Activated T-helper 1 cell treated with Interleukin-2 at 50 U/mL for 16 hours (primary cell): ENCODE results near the gene AP4B1.
A peak's percentile ranks its signal among the peaks of the same experiment; 100 is the strongest.

Experiments used
- DNase-seq: peaks from one replicate; pipeline ENCODE4 v3.0.0-alpha.2; 2020; ENCODE audit warnings: low read depth

The AP4B1 gene

DNA sequence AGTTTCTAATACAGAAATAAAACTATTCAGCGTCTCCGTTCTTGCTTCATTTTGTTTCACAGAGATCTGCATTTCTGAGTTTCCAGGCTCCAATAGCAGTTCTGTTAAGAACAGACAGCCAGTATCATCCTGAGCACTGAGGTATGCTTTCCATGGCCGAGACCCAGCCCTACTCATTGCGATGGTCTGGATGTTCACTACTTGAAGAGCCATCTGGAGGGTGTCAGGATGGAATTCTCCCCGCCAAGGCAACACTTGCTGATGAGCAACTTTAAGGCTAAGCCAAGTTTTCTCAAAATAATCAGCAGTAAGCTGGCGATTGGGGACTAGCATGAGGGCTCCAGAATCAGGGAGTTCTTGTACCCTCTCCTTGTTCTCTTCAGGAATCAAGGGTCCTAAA is 9.5 kb downstream of the AP4B1 start:
- no peak for DNase-seq

DNA sequence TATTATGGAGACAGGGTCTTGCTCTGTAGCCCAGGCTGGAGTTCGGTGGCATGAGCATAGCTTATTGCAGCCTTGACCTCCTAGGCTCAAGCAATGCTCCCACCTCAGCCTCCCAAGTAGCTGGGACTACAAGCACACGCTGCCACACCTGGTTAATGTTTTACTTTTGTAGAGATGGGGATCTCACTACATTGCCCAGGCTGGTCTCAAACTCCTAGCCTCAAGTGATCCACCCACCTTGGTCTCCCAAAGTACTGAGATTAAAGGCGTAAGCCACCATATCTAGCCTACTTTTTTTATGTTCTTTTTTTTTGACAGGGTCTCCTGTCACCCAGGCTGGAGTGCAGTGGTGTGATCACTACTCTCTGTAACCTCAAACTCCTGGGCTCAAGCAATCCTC is 11.3 kb downstream of the AP4B1 start:
- no peak for DNase-seq

DNA sequence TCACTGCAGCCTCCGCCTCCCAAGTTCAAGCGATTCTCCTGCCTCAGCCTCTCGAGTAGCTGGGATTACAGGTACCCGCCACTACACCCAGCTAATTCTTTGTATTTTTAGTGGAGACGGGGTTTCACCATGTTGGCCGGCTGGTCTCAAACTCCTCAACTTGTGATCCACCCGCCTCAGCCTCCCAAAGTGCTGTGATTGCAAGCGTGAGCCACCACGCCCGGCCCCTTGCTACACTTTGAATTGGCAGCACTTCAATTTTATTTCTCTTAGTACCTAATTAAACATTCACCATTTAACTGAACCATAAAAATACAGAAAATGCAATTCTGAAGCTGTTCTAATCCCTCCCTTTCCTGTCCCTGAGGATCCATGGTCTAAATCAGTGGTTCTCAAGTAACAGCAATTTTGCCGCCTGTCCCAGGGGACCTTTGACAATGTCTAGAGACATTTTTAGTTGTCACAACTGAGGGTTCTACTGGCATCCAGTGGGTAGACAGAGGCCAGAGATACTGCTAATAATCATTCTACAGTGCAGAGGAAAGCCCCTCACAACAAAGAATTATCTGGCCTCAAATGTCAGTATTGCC is 12.9 kb downstream of the AP4B1 start:
- no peak for DNase-seq

DNA sequence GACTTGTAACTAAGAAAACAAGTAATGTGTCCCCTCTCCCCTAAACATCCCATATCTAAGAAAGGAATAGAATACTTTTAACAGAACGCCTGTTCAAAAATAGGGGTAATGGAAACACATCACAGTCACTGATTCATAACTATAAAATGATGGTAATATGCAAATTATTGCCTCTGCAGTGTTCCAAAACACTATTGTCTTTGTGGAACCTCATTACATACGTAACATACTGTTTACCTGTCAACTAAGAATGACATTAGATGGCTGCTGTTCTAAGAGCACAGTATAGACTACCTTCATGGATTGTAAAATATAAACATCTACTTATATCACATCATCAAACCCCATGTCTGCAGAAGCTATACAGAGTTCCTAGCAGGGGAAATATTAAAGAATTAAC is 13.8 kb downstream of the AP4B1 start:
- DNase-seq = no peak

DNA sequence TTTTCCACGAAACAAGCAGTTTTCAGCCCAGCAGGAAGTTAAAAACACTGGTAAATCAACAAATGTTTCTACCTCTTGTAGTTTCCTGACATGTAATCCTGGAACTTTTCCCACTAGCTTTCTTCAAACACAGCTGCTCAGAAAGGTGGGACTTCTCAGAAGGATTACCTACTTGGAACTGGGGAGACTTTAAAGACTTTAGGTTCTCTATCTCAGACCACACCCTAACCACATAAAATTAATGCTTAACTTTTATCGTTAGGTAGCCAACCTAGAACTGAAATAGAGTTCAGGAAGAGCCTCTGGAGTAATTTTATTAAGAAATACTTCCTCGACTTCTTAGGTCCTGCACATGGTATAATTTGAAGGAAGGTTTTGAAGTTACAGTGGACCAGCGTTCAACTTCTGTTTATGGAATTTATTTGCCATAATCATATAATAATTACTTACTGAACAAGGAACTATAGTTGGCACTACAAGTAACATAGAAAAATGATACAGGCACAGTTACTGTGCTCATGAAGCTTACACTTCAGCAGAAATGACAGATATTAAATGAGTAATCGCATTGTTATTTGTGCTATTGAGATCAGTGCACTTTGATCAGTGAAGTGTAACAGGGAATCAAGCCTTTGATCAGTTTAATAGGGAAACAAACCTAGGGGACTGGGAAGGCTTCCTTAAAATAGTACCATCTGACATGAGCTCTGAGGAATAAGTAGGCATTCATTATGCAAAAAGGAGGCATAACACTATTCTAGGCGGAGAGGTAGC is 17.0 kb downstream of the AP4B1 start, which contains the start of gene BCL2L15:
Gene BCL2L15, minus strand, starts transcription at position 180 of the 774 bp plus-strand sequence. CDS start 206 bp downstream, outside the sequence.
- DNase-seq = no peak

DNA sequence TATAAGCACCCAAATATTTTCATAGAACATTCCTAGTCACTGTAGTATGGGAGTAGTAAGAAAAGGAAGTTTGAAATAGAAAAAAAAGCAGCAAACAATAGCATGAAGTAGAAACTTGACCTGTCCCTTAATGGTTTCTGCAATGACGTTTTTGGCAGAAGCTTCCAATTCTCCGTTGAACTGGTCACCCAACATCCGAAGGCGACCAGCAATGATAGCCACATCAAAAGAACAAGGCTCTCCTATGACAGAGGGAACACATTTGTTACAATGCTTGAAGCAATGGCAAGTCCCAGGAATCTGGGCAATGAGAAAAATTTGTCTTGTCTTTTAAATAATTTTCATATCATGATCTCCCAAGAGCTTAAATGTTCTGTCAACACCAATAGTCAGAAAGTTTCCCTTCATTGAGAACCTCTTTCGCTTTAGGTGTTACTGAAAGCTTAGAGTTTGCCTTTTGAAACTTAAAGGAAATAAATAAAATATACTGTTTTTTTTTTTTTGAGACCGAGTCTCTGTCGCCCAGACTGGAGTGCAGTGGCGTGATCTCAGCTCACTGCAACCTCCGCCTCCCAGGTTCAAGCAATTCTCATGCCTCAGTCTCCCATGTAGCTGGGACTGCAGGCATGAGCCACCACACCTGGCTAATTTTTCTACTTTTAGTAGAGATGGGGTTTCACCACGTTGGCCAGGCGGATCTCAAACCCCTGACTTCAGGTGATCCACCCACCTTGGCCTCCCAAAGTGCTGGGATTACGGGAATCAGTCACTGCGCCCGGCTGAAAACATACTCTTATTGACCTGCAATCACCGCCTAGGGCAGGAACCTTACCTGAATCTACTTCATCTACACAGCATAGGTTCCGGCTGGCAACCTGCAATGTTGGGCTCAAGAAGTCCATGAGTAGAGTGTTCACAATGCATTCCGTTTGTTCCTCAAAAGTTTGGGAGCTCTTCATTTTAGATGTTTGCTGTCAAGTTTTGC is 17.9 kb downstream of the AP4B1 start:
- DNase-seq = no peak

DNA sequence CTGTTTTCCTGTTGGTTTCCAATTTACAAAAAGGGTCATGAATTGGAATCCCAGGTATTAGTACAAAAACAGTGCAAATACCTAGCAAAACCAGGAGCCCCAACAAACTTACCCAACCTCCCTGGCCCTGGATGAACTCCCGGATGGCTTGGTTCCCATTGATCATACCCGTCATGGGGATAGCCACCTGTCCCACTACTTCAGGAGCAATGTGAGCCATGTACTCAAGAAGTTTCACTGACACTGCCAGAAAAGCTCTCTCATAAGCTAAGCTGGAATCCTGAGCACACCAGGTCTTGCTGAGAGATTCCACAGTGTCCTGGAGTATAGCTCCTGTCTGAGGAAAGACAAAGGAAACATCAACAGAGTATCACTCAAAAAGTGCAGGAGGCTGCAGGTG is 22.9 kb downstream of the AP4B1 start:
- DNase-seq = no peak

DNA sequence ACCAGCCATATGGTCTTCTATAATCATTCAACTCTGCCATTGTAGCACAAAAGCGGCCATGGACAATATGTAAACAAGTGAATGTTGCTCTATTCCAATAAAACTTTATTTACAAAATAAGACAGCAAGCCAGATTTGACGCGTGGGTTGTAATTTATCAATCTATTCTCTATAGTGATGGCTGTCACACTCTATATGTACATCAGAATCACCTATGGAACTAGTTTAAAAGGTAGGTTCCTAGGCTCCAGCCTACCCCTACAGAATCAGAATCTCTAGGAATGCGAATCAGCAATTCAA is 24.9 kb downstream of the AP4B1 start:
- no peak for DNase-seq

DNA sequence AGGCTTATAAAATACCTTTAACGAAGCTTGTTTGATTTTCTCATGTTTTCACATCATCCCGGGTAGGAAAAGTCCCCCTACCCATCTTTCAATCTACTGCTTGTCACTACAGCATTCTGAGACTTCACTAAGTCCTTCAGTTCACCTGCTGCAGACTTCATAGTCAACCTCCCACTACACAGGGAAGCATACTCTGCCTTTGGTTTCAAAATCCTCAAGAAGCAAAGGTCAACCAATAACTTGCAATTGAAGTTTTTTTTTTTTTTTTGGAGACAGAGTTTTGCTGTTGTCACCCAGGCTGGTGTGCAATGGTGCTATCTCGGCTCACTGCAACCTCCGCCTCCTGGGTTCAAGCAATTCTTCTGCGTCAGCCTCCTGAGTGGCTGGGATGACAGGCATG is 28.4 kb downstream of the AP4B1 start:
- no peak for DNase-seq

DNA sequence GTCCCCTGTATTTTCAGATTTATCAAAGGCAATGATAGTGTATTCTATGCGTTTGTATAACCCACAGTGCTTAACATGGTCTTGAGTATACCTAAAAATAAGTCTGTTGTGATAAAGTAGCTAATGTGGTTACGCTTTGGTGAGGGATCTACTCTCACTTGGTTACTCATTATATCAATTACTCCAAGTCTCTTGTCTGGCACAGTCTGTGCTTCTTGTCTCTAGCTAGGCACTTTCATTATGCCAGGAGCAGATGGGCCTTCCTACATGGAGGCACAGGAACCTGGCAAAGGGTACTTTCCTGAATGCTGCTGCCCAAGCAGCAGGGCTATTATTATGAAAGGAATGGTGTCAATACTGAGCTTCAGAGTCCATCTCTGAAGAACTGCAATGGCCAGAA is 28.9 kb downstream of the AP4B1 start:
- no peak for DNase-seq

DNA sequence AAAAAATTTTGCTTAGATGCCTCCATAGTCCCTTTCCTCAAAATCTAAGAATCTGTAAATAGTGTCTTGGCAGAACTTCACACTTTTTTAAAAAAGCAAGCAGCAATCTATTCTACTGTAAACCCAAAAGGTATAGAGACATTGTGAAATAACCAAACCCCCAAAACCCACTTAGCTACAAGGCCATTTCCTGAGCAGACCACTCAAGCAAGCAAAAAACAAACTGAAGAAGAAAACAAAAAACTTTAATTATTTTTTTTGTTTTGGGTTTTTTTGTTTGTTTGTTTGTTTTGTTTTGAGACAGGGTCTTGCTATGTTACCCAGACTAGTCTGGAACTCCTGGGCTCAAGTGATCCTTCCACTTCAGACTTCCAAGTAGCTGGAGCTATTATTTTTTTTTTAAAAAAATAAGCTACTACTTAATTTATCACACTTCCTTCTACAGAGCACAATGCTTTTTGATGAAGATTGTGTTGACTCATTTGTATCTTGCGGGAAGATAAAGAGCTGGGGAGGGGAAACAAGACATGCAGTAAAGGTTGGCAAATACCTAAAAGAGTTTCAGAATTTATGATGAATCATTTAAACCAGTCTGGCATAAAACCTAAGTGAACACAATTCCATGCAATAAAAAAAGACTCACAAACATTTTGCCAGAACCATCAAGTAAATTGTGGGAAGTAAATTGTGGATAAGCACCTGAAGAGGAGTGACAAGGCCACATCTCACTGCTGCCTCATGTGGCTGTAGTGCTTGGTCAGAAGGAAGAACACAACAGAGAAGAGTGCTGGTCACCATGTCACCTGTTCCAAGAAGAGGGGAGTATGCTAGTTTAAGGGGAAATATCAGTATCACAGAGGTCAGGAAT is 30.4 kb downstream of the AP4B1 start:
- DNase-seq = no peak

DNA sequence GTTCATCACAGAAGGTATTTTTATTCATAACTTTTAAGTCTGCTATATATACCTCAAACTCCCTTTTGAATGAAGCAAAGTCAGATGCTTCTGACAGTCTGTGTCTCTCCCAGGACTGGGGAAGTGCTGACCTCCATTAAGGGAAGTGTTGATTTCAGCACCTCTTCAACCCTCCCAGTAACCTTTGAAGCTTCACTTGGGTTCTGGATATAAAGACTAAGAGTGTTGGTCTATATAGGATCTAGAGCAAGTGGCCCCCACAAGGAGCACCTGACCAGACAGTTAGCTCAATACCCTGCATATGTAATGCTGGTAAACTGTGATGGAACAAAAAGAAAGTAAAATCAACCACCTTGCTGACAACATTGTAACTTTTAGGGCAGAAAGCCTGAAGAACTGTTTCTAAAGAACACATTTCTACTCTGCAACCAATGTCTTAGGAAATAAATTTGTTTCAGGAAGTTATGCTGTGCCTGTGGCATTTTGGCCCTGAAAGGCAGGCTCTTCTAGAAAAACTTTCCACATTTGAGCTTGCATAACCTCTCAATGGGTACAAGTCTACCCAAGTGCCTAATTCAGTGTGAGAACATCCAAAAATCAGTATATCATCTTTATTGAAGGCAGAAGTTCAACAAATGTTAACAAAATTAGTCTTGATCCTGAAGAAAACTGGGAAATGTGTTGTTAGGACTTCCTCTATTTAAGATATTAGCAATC is 32.2 kb downstream of the AP4B1 start:
- no peak for DNase-seq

DNA sequence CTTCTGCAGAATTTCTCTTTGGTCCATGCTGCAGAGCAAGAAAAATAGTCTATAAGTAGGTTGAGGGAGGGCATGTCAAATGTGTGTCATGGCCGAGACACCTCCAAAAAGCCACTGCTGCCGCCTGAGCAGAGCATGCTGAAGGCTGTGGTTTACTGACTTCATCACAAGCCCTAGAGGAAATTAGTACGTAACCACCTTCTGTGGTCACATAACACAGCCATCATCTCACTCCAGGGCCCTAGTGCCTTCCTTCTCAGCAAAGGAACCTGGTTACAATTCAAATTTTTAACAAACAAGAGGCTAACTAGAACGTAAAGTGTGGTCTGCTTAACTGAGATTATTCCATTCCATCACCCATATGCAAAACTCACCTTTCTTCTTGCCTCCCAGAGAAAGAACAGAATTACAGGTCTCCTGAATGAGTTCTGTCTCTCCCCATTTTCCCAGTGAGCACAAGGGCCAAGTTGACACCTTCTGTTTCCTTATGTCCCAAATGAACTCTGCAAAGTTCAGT is 32.9 kb downstream of the AP4B1 start, which contains the start of gene PTPN22:
Gene PTPN22, minus strand, starts transcription at position 116 of the 517 bp plus-strand sequence.
- peak; percentile 69 for DNase-seq

DNA sequence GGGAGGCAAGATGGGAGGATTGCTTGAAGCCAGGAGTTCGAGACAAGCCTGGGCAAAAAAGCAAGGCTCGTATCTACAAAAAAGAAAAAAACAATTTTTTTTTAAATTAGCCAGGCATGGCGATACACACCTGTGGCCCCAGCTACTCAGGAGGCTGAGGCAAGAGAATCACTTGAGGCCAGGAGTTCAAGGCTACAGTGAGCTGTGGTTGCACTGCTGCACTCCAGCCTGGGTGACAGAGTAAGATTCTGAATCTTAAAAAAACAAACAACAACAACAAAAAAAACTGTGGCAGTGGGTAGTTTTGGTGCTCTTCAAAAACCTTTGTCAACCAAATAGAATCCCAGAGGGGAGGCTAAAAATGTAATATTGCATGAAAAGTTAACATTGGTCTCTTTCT is 33.8 kb downstream of the AP4B1 start:
- no peak for DNase-seq

DNA sequence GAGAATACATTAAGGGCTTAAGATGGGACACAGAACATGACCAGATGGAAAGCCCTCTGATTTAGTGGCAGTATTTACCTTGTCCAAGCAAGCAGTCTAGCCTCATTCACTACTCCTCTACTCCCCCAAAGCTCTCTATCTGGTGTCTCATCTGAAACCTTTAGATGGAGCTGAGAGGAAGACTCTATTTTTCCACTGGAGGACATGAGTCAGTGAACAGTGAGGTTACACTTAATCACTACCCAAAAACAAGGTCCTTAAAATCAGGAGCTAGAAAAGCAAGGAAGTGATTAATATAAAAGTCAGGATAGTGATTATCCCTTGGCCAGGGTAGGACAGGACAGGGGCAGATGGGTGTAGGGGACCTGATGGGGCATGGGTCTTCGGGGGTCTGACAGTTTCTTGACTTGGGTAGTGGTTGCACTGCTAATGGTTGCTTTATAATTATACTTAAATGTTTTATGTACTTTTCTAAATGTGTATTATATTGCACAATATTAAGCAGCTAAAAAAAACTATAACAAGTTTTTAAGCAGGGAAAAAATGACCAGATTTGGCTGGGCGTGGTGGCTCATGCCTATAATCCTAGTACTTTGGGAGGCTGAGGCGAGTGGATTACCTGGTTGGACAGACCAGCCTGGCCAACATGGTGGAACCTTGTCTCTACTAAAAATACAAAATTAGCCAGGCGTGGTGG is 36.1 kb downstream of the AP4B1 start:
- DNase-seq = no peak

DNA sequence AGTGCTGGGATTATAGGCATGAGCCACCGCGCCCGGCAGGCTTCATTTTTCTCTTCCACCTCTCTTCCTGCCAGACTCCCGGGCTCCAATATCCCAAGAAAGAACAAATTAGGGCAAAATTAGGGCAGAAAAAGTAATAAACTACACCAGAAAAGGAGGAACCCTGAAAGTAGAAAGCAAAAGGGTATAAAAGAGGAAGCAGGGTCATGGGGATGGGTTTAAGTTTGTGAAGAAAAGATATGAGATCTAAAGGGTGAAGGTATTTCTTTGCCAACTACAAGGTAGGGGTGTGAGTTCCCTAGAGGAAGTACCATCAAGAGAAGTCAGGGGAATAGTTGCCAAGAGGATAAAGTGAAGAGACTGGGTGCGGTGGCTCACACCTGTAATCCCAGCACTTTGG is 43.0 kb downstream of the AP4B1 start:
- no peak for DNase-seq

DNA sequence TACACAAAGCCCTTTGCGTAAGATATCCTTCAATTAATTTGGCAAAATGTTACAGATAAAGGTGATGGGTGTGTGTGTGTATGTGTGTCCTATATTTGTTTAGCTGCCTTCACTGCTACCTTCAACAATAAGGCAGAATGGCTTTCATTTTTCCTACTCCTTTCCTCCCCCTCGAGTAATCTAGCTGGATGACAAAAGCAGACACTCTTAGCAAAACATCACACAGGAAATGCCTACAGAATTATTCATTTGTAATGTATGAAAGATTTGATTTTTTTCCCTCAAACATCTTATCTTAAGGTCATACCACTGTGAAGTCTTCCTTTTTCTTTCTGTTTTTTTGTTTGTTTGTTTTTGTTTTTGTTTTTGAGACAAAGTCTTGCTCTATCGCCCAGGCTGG is 43.7 kb downstream of the AP4B1 start:
- no peak for DNase-seq

DNA sequence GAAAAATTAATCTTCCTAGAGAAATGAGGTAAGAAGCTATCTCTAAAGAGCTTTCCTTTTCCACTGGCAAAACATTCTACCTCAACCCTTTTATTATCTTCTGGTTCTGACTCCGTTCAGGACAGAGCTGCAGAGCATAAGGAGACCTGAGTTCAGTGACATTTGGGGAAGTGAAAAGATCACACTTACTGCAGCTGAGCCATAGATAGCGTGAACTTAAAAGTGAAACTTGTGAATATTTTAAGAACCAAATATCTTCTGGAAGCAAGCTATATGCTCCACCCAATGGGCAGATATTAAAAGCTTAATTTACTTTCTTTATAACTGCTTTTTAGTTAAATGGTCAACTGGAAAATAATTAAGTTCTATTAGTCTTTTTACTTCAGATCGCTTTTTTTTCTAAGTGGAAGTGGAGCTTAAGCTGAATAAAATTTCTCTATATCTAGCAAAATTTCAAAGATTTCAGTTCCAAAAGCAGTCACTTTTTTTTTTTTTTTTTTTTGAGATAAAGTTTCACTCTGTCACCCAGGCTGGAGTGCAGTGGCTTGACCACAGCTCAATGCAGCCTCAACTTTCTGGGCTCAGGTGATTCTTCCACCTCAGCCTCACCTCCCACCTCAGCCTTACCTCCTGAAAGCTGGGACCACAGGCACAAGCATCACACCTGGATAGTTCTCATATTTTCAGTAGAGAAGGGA is 45.0 kb downstream of the AP4B1 start:
- no peak for DNase-seq

DNA sequence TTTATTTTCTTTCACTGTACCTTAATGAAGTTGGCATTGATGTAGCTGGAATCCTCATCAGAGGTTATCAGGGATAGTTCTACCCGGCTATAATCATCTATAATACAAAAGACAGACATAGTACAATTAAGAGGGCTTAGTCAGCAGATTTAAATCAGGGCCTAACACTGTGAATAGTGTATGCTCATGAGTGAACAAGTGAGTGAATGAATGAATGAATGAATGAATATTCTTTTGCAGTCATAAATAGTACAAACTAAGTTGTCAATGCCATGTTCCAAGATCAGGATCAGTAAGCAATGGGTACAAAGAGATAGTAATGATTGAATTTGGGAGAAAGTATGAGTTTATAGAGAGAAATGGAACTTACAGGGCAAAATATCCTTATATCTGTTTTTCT is 45.6 kb downstream of the AP4B1 start:
- DNase-seq = no peak

DNA sequence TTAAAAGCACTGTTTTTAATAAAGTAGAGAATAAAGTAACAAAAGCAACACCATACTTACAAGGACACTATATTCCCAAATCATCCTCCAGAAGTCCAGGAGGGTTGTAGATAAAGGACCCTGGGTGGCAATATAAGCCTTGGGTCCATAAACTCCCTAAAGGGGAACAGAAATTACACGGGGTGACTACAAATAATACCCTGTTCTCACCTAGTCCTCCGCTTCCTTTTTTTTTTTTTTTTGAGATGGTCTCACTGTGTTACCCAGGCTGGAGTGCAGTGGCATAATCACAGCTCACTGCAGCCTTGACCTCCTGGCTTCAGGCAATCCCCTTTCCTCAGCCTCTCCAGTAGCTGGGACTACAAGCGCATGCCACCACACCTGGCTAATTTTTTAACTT is 46.2 kb downstream of the AP4B1 start:
- DNase-seq = no peak
